ENCODE results near the gene PIP4K2C. TPM values are rescaled to one million over a fixed set of nuclear protein-coding genes. Genes with fewer than 3 reads are reported as not detected.
A peak's percentile ranks its signal among the peaks of the same experiment; 100 is the strongest.

PIP4K2C gene
- total RNA-seq, 1 donor from 2014 or later: 46.3 TPM

- peak; percentile 82 for DNase-seq (ENCODE audit: low read depth)
- no peak for TF ChIP-seq CTCF (IDR thresholded peaks at IDR 0.05; ENCODE audit: insufficient read depth, low read length, severe bottlenecking)
- Histone ChIP-seq H3K27me3 (ENCODE audit: control insufficient read depth, insufficient read depth, low read length) (no peaks in the 10 kb centered on the region), H3K36me3 (ENCODE audit: control insufficient read depth, insufficient read depth, low read length) (peaks cover 7% of the 10 kb centered on the region), H3K4me3 (ENCODE audit: low read depth, low read length) (no peak overlapping the region)
- no peak for FAIRE-seq
These were observed 1.7 kb downstream of the PIP4K2C start for GRCh38 chr12:57592551-57593165.

DNA sequence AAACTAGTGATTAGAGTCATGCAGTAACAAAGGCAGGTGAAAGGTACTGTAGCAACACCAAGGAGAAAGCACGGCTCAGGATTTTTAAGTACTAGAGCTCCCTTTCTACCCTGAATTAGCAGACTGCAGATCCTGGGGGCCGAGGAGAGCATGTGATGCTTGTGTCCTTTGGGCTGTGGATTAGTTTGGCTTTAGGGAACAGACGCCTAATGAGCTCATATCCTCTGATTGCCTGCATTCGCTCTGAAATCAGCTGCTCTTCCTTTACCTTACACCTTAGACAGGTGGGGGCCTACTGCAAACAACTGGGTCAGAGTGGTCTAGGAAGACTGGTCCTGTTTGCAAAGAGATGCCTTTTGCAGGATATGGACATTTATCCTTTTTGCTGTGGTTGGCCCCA is 2.2 kb downstream of the PIP4K2C start:
- Histone ChIP-seq H3K4me3 (ENCODE audit: low read depth, low read length) (no peak overlapping the region), H3K36me3 (ENCODE audit: control insufficient read depth, insufficient read depth, low read length) (peaks cover 11% of the 10 kb centered on the region), H3K27me3 (ENCODE audit: control insufficient read depth, insufficient read depth, low read length) (no peaks in the 10 kb centered on the region)
- DNase-seq (ENCODE audit: low read depth) (no peak), FAIRE-seq (no peak)
- no peak for TF ChIP-seq CTCF (IDR thresholded peaks at IDR 0.05; ENCODE audit: insufficient read depth, low read length, severe bottlenecking)

GRCh38 chr12:57600395-57600794 is 9.4 kb downstream of the PIP4K2C start:
- TF ChIP-seq CTCF (IDR thresholded peaks at IDR 0.05; ENCODE audit: insufficient read depth, low read length, severe bottlenecking): no peak

DNA sequence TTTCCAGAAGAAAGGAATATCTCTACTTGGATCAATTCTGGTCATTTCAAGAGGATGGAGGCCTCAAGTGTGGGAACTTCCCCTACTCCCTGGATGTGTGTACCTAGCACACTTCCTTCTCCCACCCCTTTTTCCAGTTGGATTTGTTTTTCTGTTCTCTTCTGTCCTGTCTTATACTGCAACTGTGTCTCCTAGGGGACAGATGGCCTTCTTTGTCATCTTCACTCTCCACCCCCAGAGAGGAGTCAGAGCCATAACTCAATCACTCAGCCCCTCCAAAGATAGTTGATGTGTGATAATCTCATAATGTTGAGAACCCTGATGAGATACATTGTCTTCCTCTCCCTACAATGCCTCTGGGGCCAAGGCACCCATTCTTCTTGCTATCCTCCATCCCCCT is 11.6 kb downstream of the PIP4K2C start:
- peaks cover 3% of the 10 kb centered on the region for H3K36me3 ChIP-seq (ENCODE audit: control insufficient read depth, insufficient read depth, low read length)
- peak; percentile 50 for FAIRE-seq
- no peak for TF ChIP-seq CTCF (IDR thresholded peaks at IDR 0.05; ENCODE audit: insufficient read depth, low read length, severe bottlenecking)
- no peak overlapping the region for H3K4me3 ChIP-seq (ENCODE audit: low read depth, low read length)
- no peaks in the 10 kb centered on the region for H3K27me3 ChIP-seq (ENCODE audit: control insufficient read depth, insufficient read depth, low read length)
- no peak for DNase-seq (ENCODE audit: low read depth)

More at GRCh38 chr12:57600395-57600794, 9.4 kb downstream of the PIP4K2C start:
- DNase-seq (ENCODE audit: low read depth): no peak
- Histone ChIP-seq H3K4me3 (ENCODE audit: low read depth, low read length) (no peak overlapping the region), H3K27me3 (ENCODE audit: control insufficient read depth, insufficient read depth, low read length) (no peaks in the 10 kb centered on the region), H3K36me3 (ENCODE audit: control insufficient read depth, insufficient read depth, low read length) (peaks cover 6% of the 10 kb centered on the region)
- no peak for FAIRE-seq

GRCh38 chr12:57603324-57603723 is 12.3 kb downstream of the PIP4K2C start:
- no peak for FAIRE-seq
- Histone ChIP-seq H3K27me3 (ENCODE audit: control insufficient read depth, insufficient read depth, low read length) (no peaks in the 10 kb centered on the region), H3K4me3 (ENCODE audit: low read depth, low read length) (no peak overlapping the region), H3K36me3 (ENCODE audit: control insufficient read depth, insufficient read depth, low read length) (no peaks in the 10 kb centered on the region)
- no peak for TF ChIP-seq CTCF (IDR thresholded peaks at IDR 0.05; ENCODE audit: insufficient read depth, low read length, severe bottlenecking)
- DNase-seq (ENCODE audit: low read depth): no peak

Data from bronchial epithelial cell (primary cell).